ENCODE data around the gene ITSN2. TPM values are rescaled to one million over a fixed set of nuclear protein-coding genes. Genes with fewer than 3 reads are reported as not detected.
"Not testable (repeated sequence)": the region's sequence is repeated elsewhere in the genome, so short reads cannot be mapped to it uniquely, and the experiment has no call there.

Gene ITSN2
- total RNA-seq, 4 donors from 2014 or later: 44.3 to 73.3 (median 52.8) TPM

- no peak for TF ChIP-seq CTCF (IDR thresholded peaks at IDR 0.05)
- DNase-seq (ENCODE audit: low spot score) (no peak), ATAC-seq (ENCODE audit: low FRiP score) (no peak)
Observed at GRCh38 chr2:24343225-24343882, 17.0 kb downstream of the ITSN2 start.

DNA sequence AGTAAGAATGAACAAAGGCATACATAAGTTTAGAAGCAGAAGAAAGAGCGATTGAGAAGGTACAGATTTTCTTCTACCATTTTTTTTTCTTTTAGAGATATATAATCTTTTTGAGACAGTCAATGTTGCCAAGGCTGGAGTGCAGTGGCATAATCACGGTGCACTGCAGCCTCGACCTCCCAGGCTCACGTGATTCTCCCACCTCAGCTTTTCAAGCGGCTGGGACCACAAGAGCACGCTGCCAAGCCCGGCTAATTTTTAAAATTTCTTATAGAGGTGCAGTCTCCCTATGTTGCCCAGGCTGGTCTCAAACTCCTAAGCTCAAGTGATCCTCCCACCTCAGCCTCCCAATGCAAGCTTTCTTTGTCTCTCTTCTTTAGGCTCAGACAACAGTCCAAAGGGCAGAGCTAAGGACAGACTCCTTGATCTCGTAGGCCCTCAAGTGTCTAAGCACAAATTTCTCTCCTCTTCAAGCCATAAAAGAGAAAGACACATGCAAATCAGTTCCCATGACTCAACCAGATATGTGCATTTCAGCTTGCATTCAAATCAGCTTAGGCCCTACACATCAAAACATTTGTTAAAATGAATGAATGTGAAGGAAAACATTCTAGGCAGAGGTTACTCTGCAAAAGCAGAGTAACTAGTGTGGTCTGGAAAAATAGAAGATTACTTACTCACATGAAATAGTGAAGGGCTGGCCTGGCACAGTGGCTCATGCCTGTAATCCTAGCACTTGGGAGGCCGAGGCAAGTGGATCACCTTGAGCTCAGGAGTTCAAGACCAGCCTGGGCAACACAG lies 18.0 kb downstream of the ITSN2 start:
- DNase-seq (ENCODE audit: low spot score) (no peak), ATAC-seq (ENCODE audit: low FRiP score) (no peak)
- no peak for TF ChIP-seq CTCF (IDR thresholded peaks at IDR 0.05)

DNA sequence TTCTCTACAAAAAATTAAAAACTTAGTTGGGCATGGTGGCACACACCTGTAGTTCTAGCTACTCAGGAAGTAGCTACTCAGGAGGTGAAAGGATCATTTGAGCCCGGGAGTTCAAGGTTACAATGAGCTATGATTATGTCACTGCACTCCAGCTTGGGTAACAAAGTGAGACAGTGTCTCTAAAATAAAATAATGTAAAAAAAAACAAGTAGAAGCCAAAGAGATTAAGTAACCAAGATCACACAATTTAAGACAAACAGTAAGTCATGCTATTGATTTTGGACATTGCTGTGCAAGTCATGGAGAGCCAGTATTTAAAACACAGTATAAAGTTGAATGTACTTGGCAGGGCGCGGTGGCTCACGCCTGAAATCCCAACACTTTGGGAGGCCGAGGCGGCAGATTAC lies 20.5 kb downstream of the ITSN2 start:
- TF ChIP-seq CTCF (IDR thresholded peaks at IDR 0.05): no peak
- DNase-seq (ENCODE audit: low spot score): no peak
- no peak for ATAC-seq (ENCODE audit: low FRiP score)

DNA sequence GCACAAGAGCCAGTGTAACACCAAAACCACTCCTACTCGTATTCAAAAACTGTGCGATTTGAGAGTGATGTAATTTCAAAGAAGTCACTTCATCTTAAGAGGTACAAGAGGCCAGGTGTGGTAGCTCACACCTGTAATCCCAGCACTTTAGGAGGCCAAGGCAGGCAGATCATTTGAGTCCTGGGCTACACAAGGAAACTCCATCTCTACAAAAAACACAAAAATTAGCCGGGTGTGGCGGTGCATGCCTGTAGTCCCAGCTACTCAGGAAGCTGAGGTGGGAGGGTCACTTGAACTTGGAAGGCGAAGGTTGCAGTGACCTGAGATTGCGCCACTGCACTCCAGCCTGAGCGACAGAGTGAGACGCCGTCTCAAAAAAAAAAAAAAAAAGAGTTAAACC lies 21.2 kb downstream of the ITSN2 start:
- DNase-seq (ENCODE audit: low spot score): not testable (repeated sequence)

DNA sequence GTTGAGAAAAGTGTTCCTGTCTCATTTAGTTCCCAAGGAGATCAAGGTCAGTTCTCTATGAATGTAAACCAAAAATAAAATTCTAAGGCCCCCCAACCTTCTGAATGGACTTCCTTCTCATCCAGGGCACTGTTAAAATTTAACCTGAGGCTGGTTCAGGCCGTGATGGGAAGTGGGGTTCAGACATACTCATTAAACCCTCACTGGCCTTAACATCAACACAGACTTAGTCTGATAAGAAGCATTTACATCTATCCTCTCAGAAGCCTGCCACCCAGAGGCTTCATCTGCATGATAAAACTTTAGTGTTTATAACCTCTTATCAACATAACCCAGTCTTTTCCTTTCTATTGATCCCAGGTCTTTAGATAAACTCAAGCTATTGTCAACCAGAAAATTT lies 22.4 kb downstream of the ITSN2 start:
- ATAC-seq (ENCODE audit: low FRiP score) (no peak), DNase-seq (ENCODE audit: low spot score) (no peak)
- no peak for TF ChIP-seq CTCF (IDR thresholded peaks at IDR 0.05)

More for the DNA sequence above, 21.2 kb downstream of the ITSN2 start:
- not testable (repeated sequence) for ATAC-seq (ENCODE audit: low FRiP score)

DNA sequence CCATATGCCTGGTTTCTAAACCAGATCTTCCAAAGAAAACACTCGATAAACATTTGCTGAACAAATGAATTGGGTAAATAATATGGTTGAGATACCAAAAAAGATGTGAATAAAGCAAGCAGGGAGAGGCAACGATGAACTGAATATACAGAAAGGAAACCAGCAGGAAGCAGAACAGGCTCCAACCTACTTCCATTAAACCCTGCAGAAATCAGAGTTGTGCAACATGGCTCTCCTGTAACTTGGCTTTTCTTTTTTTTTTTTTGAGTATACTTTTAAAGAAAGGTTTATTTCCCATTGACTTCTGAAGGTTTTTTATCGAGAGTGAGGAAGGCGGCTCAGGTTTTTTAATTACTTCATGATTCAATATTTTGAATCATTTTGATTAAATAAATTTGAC lies 23.5 kb downstream of the ITSN2 start:
- ATAC-seq (ENCODE audit: low FRiP score) (no peak), DNase-seq (ENCODE audit: low spot score) (no peak)
- TF ChIP-seq CTCF (IDR thresholded peaks at IDR 0.05): no peak

DNA sequence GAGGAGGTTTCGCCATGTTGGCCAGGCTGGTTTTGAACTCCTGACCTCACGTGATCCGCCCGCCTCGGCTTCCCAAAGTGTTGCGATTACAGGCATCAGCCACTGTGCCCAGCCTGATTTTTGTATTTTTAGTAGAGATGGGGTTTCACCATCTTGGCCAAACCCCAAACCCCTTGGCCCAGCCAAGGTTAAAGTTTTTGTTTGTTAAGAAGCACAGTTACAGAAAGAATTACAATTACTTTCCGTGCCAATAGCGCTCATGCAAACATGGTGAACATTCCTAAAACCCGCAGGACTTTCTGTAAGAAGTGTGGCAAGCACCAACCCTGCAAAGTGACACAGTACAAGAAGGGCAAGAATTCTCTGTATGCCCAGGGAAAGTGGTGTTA lies 26.1 kb downstream of the ITSN2 start:
- TF ChIP-seq CTCF (IDR thresholded peaks at IDR 0.05): no peak
- no peak for DNase-seq (ENCODE audit: low spot score)

More for the DNA sequence above, 26.1 kb downstream of the ITSN2 start:
- no peak for ATAC-seq (ENCODE audit: low FRiP score)
